Panc1 (cell line): ENCODE data around the gene CGB1.

Experiments
- CTCF ChIP-seq: fragments of 450-650 bp; IDR thresholded peaks from 2 replicates; pipeline ENCODE4 v1.5.1; 2017; ENCODE audit warnings: mild to moderate bottlenecking
- POLR2AphosphoS5 ChIP-seq: IDR thresholded peaks from 2 replicates; pipeline ENCODE4 v1.6.1; 2012; ENCODE audit warnings: mild to moderate bottlenecking, low read depth, low read length, moderate library complexity
- REST ChIP-seq, 2 experiments: IDR thresholded peaks; 2 replicates each; pipeline ENCODE4 v1.6.1; 2011 to 2012; ENCODE audit warnings: low read depth in 2 of 2, control low read depth in 1 of 2, low read length in 1 of 2, mild to moderate bottlenecking in 1 of 2, moderate library complexity in 1 of 2; ENCODE audit not compliant: insufficient read depth in 1 of 2
- SIN3A ChIP-seq: IDR thresholded peaks from 2 replicates; pipeline ENCODE4 v1.6.1; 2012; ENCODE audit warnings: low read depth, mild to moderate bottlenecking, low read length, moderate library complexity, borderline replicate concordance; ENCODE audit not compliant: insufficient read depth
- TCF7L2 ChIP-seq: IDR thresholded peaks from 2 replicates; pipeline ENCODE4 v1.6.1; 2011; ENCODE audit warnings: mild to moderate bottlenecking, low read depth, low read length, inconsistent platforms

GRCh38 chr19:48994035-48994386, 42.7 kb downstream of the CGB1 start:
- TF ChIP-seq CTCF (no peak), SIN3A (no peak), POLR2AphosphoS5 (no peak), REST (IDR thresholded peaks at IDR 0.05; ENCODE audit: insufficient read depth in 1 of 2, low read depth in 2 of 2, low read length in 1 of 2) (no peak), TCF7L2 (no peak)
